H9 (cell line): ENCODE measurements around the gene MSN. TPM values are rescaled to one million over a fixed set of nuclear protein-coding genes. Genes with fewer than 3 reads are reported as not detected.
"Not testable (repeated sequence)": the region's sequence is repeated elsewhere in the genome, so short reads cannot be mapped to it uniquely, and the experiment has no call there.

ENCODE experiments used
- DNase-seq: peaks from one replicate; pipeline ENCODE4 v3.0.0-alpha.2; 2017
- H2AFZ ChIP-seq: one replicate; pipeline ENCODE4 v1.6.1; 2013; ENCODE audit warnings: mild to moderate bottlenecking, low read length, control low read depth, moderate library complexity
- H2AK5ac ChIP-seq: 2 replicates; pipeline ENCODE4 v1.6.1; 2013; ENCODE audit warnings: low read length, control low read depth, mixed read lengths; ENCODE audit not compliant: insufficient read length
- H2BK120ac ChIP-seq: one replicate; pipeline ENCODE4 v1.6.1; 2013; ENCODE audit warnings: low read depth, mild to moderate bottlenecking, low read length, control low read depth, inconsistent platforms; ENCODE audit not compliant: poor library complexity, severe bottlenecking
- H2BK12ac ChIP-seq: 2 replicates; pipeline ENCODE4 v1.6.1; 2013; ENCODE audit warnings: low read length, control low read depth, mixed read lengths, low read depth; ENCODE audit not compliant: insufficient read length
- H2BK15ac ChIP-seq: 2 replicates; pipeline ENCODE4 v1.6.1; 2013; ENCODE audit warnings: low read depth, low read length, control low read depth
- H2BK20ac ChIP-seq: one replicate; pipeline ENCODE4 v1.6.1; 2013; ENCODE audit warnings: low read depth, mild to moderate bottlenecking, low read length, control low read depth, inconsistent platforms; ENCODE audit not compliant: poor library complexity, severe bottlenecking
- H2BK5ac ChIP-seq: 2 replicates; pipeline ENCODE4 v1.6.1; 2013; ENCODE audit warnings: low read length, control low read depth, mixed read lengths; ENCODE audit not compliant: insufficient read length
- H3K14ac ChIP-seq: 2 replicates; pipeline ENCODE4 v1.6.1; 2013; ENCODE audit warnings: low read length, control low read depth; ENCODE audit not compliant: insufficient read depth
- H3K18ac ChIP-seq: 2 replicates; pipeline ENCODE4 v1.6.1; 2013; ENCODE audit warnings: low read depth, mild to moderate bottlenecking, mixed read lengths, low read length, control low read depth; ENCODE audit not compliant: insufficient read length
- H3K23ac ChIP-seq: 2 replicates; pipeline ENCODE4 v1.6.1; 2013; ENCODE audit warnings: low read length, control low read depth, mixed read lengths, low read depth; ENCODE audit not compliant: insufficient read length
- H3K23me2 ChIP-seq: 2 replicates; pipeline ENCODE4 v1.6.1; 2013; ENCODE audit warnings: low read depth, mild to moderate bottlenecking, mixed read lengths, low read length, control low read depth; ENCODE audit not compliant: insufficient read length, poor library complexity, severe bottlenecking
- H3K27ac ChIP-seq: 2 replicates; pipeline ENCODE4 v1.5.1; 2013; ENCODE audit warnings: low read length, control low read depth, mixed read lengths, low read depth; ENCODE audit not compliant: insufficient read length
- H3K27me3 ChIP-seq: 2 replicates; pipeline ENCODE4 v1.6.1; 2013; ENCODE audit warnings: low read length, control low read depth, inconsistent platforms; ENCODE audit not compliant: insufficient read depth
- H3K4ac ChIP-seq: 2 replicates; pipeline ENCODE4 v1.6.1; 2013; ENCODE audit warnings: low read depth, mild to moderate bottlenecking, control low read depth, inconsistent platforms, low read length, moderate library complexity
- H3K4me1 ChIP-seq: 2 replicates; pipeline ENCODE4 v1.6.1; 2013; ENCODE audit warnings: low read length, control low read depth, inconsistent platforms; ENCODE audit not compliant: insufficient read depth
- H3K4me2 ChIP-seq: 2 replicates; pipeline ENCODE4 v1.6.1; 2013; ENCODE audit warnings: low read length, control low read depth, mixed read lengths; ENCODE audit not compliant: insufficient read length, insufficient read depth
- H3K56ac ChIP-seq: 2 replicates; pipeline ENCODE4 v1.6.1; 2013; ENCODE audit warnings: low read depth, mild to moderate bottlenecking, mixed read lengths, low read length, control low read depth; ENCODE audit not compliant: insufficient read length
- H3K79me1 ChIP-seq: 2 replicates; pipeline ENCODE4 v1.6.1; 2013; ENCODE audit warnings: low read depth, mild to moderate bottlenecking, moderate library complexity, low read length, control low read depth, inconsistent platforms; ENCODE audit not compliant: insufficient read depth, poor library complexity, severe bottlenecking
- H3K79me2 ChIP-seq: 2 replicates; pipeline ENCODE4 v1.6.1; 2013; ENCODE audit warnings: low read length, control low read depth, inconsistent platforms; ENCODE audit not compliant: insufficient read depth
- H3K9ac ChIP-seq: 2 replicates; pipeline ENCODE4 v1.6.1; 2013; ENCODE audit warnings: low read length, control low read depth, mixed read lengths; ENCODE audit not compliant: insufficient read length; ENCODE audit errors: extremely low read depth
- H3K9me3 ChIP-seq: one replicate; pipeline ENCODE4 v1.6.1; 2013; ENCODE audit warnings: low read depth, low read length, inconsistent platforms; ENCODE audit not compliant: control insufficient read depth
- H3T11ph ChIP-seq: one replicate; pipeline ENCODE4 v1.6.1; 2013; ENCODE audit warnings: mild to moderate bottlenecking, low read length, control low read depth, inconsistent platforms
- H4K20me1 ChIP-seq: one replicate; pipeline ENCODE4 v1.6.1; 2013; ENCODE audit not compliant: control insufficient read depth, insufficient read length, insufficient read depth
- H4K5ac ChIP-seq: 2 replicates; pipeline ENCODE4 v1.6.1; 2013; ENCODE audit warnings: low read depth, mild to moderate bottlenecking, mixed read lengths, low read length, control low read depth; ENCODE audit not compliant: insufficient read length
- H4K8ac ChIP-seq: replicated peaks from 2 replicates; pipeline ENCODE4 v1.6.1; 2013; ENCODE audit warnings: low read length, control low read depth, mixed read lengths, low read depth; ENCODE audit not compliant: insufficient read length
- H4K91ac ChIP-seq: 2 replicates; pipeline ENCODE4 v1.6.1; 2013; ENCODE audit warnings: low read depth, mild to moderate bottlenecking, moderate library complexity, mixed read lengths, low read length, control low read depth; ENCODE audit not compliant: insufficient read length
- H3K27ac Mint-ChIP-seq, 3 experiments: 2 replicates in 2 of 3; 3 replicates in 1 of 3; pipeline ENCODE4 v1.8.0; 2020 to 2021; ENCODE audit warnings: mixed read lengths in 3 of 3, mild to moderate bottlenecking in 1 of 3, moderate library complexity in 1 of 3
- H3K27me3 Mint-ChIP-seq: 2 replicates; pipeline ENCODE4 v1.8.0; 2021; ENCODE audit warnings: low read depth, mild to moderate bottlenecking, moderate library complexity, mixed read lengths
- H3K36me3 Mint-ChIP-seq, 3 experiments: 2 replicates in 2 of 3; 3 replicates in 1 of 3; pipeline ENCODE4 v1.8.0; 2020 to 2021; ENCODE audit warnings: low read depth in 3 of 3, mixed read lengths in 3 of 3; ENCODE audit not compliant: insufficient read depth in 1 of 3
- H3K4me1 Mint-ChIP-seq, 2 experiments: 2 replicates each; pipeline ENCODE4 v1.8.0; 2020; ENCODE audit warnings: mixed read lengths in 2 of 2
- H3K4me3 Mint-ChIP-seq, 2 experiments: 2 replicates in 1 of 2; 3 replicates in 1 of 2; pipeline ENCODE4 v1.8.0; 2020 to 2021; ENCODE audit warnings: mild to moderate bottlenecking in 2 of 2, mixed read lengths in 2 of 2, moderate library complexity in 1 of 2
- H3K9me3 Mint-ChIP-seq, 2 experiments: 2 replicates in 1 of 2; 3 replicates in 1 of 2; pipeline ENCODE4 v1.8.0; 2020; ENCODE audit warnings: mild to moderate bottlenecking in 2 of 2, mixed read lengths in 2 of 2, moderate library complexity in 1 of 2
- CTCF ChIP-seq: fragments of 200-600 bp; sonication (generic); conservative IDR thresholded peaks from 3 replicates; pipeline ENCODE4 v1.8.0; 2021; ENCODE audit warnings: antibody characterized with exemption, mild to moderate bottlenecking
- WGBS: extraction: QIAGEN DNeasy Blood & Tissue Kit; methylation state at CpG from one replicate; pipeline ENCODE4 v1.1.7; 2013; ENCODE audit warnings: missing lambda C conversion rate, low lambda C conversion rate, mixed read lengths; ENCODE audit not compliant: insufficient read length; ENCODE audit errors: extremely low coverage; 5-methylcytosine and 5-hydroxymethylcytosine counted together
- total RNA-seq: library from RNA; stranded (reverse); gene quantifications from 2 replicates; pipeline ENCODE4 v1.2.1, GENCODE V29; 2021

MSN gene
- total RNA-seq, 1 experiment from 2014 or later: 126 TPM

DNA sequence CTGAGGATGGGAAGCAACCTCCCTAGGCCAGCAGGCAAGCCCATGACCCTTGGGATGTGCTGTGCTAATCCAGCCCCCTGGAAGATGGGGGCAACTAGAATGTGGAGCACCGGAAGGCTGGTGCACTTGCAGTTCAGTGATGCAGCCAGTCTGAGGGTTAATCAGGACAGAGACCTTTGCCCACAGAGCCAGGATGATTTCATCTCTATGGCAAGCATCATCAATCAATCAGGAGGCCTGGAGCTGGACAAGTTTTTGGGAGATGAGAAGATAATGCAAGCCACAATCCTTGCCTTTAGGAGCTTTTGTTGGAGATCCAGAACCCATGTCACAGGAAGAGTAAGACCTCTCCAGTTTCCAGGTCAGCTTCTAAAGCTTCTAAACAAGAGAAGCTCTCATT, 15.4 kb upstream of the MSN start:
- Histone ChIP-seq H2BK15ac (no peak overlapping the region), H3K9me3 (peaks cover 10% of the 10 kb centered on the region), H4K8ac (no peak overlapping the region), H3K4ac (no peak overlapping the region), H3K79me2 (no peaks in the 10 kb centered on the region), H2AFZ (no peak overlapping the region), H3K14ac (no peak overlapping the region), H3K18ac (no peak overlapping the region), H3K4me2 (no peak overlapping the region), H2BK12ac (no peak overlapping the region), H3K27me3 (no peaks in the 10 kb centered on the region), H3T11ph (no peak overlapping the region), H3K23ac (no peak overlapping the region), H3K23me2 (no peaks in the 10 kb centered on the region), H3K56ac (no peak overlapping the region), H3K4me1 (no peaks in the 10 kb centered on the region), H2BK5ac (no peak overlapping the region), H3K9ac (no peak overlapping the region), H4K91ac (no peak overlapping the region), H2BK20ac (no peak overlapping the region), H3K27ac (no peak overlapping the region), H2BK120ac (no peak overlapping the region), H3K79me1 (no peaks in the 10 kb centered on the region), H4K5ac (no peak overlapping the region), H4K20me1 (no peaks in the 10 kb centered on the region), H2AK5ac (no peak overlapping the region)
- DNase-seq: no peak
- Mint-ChIP-seq H3K27ac (no peak overlapping the region), H3K9me3 (peaks cover 61 to 64% of the 10 kb centered on the region in 2 experiments), H3K4me1 (no peaks in the 10 kb centered on the region), H3K36me3 (no peaks in the 10 kb centered on the region), H3K4me3 (no peak overlapping the region), H3K27me3 (no peaks in the 10 kb centered on the region)
- TF ChIP-seq CTCF: no peak
- no CpG with 5 or more reads among the region's 1 CpG for WGBS

GRCh38 chrX:65657009-65657441, 10.4 kb upstream of the MSN start:
- H4K91ac ChIP-seq, H2AFZ ChIP-seq, H3K4me2 ChIP-seq, H3K27ac ChIP-seq, H3K23me2 ChIP-seq, H3K23ac ChIP-seq, H2BK5ac ChIP-seq, H4K8ac ChIP-seq, H3K56ac ChIP-seq, H3K9ac ChIP-seq, H3K4me1 Mint-ChIP-seq, H3K4me1 ChIP-seq, H3K79me2 ChIP-seq, H4K20me1 ChIP-seq, H3K27me3 ChIP-seq, H3K4me3 Mint-ChIP-seq, H3K14ac ChIP-seq, H2BK15ac ChIP-seq, H2BK12ac ChIP-seq, H3K36me3 Mint-ChIP-seq, H2AK5ac ChIP-seq, DNase-seq, H3T11ph ChIP-seq, H2BK20ac ChIP-seq, H3K27ac Mint-ChIP-seq, H3K27me3 Mint-ChIP-seq, H3K79me1 ChIP-seq, H4K5ac ChIP-seq, H3K4ac ChIP-seq, H2BK120ac ChIP-seq, H3K18ac ChIP-seq: not testable (repeated sequence)
- H3K9me3 Mint-ChIP-seq: peaks cover 61 to 68% of the 10 kb centered on the region in 2 experiments
- peaks cover 15% of the 10 kb centered on the region for H3K9me3 ChIP-seq
- WGBS: no CpG with 5 or more reads among the region's 7 CpGs
